IMR-90 (cell line): ENCODE measurements around the gene MGA.

Experiments
- BHLHE40 ChIP-seq: fragments of 150-350 bp; IDR thresholded peaks from 2 replicates; pipeline ENCODE4 v1.6.1; 2016; ENCODE audit warnings: mild to moderate bottlenecking, low read depth, low read length
- CEBPB ChIP-seq: IDR thresholded peaks from 2 replicates; pipeline ENCODE4 v1.6.1; 2012; ENCODE audit warnings: low read depth, low read length, improper control_type of control experiment
- CHD1 ChIP-seq: IDR thresholded peaks from 2 replicates; pipeline ENCODE4 v1.6.1; 2012; ENCODE audit warnings: low read depth, low read length, improper control_type of control experiment
- MAFK ChIP-seq: IDR thresholded peaks from 2 replicates; pipeline ENCODE4 v1.6.1; 2012; ENCODE audit warnings: low read depth, low read length, improper control_type of control experiment
- MAZ ChIP-seq: IDR thresholded peaks from 2 replicates; pipeline ENCODE4 v1.6.1; 2012; ENCODE audit warnings: low read depth, mild to moderate bottlenecking, low read length, improper control_type of control experiment, moderate library complexity, borderline replicate concordance
- MXI1 ChIP-seq: IDR thresholded peaks from 2 replicates; pipeline ENCODE4 v1.6.1; 2012; ENCODE audit warnings: low read depth, mild to moderate bottlenecking, low read length, moderate library complexity, borderline replicate concordance
- POLR2A ChIP-seq: IDR thresholded peaks from 2 replicates; pipeline ENCODE4 v1.6.1; 2012; ENCODE audit warnings: mild to moderate bottlenecking, low read depth, low read length
- RAD21 ChIP-seq: IDR thresholded peaks from 2 replicates; pipeline ENCODE4 v1.6.1; 2012; ENCODE audit warnings: low read length, improper control_type of control experiment
- RCOR1 ChIP-seq: IDR thresholded peaks from 2 replicates; pipeline ENCODE4 v1.6.1; 2012; ENCODE audit warnings: mild to moderate bottlenecking, low read length, improper control_type of control experiment; ENCODE audit not compliant: insufficient replicate concordance
- RFX5 ChIP-seq: IDR thresholded peaks from 2 replicates; pipeline ENCODE4 v1.8.0; 2012; ENCODE audit warnings: low read depth, mild to moderate bottlenecking, low read length, moderate library complexity
- SMC3 ChIP-seq: fragments of 150-350 bp; IDR thresholded peaks from 2 replicates; pipeline ENCODE4 v1.6.1; 2016; ENCODE audit warnings: low read depth, mild to moderate bottlenecking, antibody characterized with exemption, low read length, moderate library complexity
- TF ChIP-seq, protein P1 (sequence below): conservative IDR thresholded peaks from 2 replicates; pipeline ENCODE4 v1.5.1; 2012; ENCODE audit warnings: mild to moderate bottlenecking, low read depth, low read length, improper control_type of control experiment
- TF ChIP-seq, protein P2 (sequence below): fragments of 150-350 bp; IDR thresholded peaks from 2 replicates; pipeline ENCODE4 v1.6.1; 2016; ENCODE audit warnings: low read depth, mild to moderate bottlenecking, low read length, moderate library complexity, borderline replicate concordance
- TF ChIP-seq, protein P3 (sequence below): fragments of 150-350 bp; IDR thresholded peaks from 2 replicates; pipeline ENCODE4 v1.6.1; 2017; ENCODE audit warnings: mild to moderate bottlenecking, antibody characterized with exemption, low read length, low read depth

DNA sequence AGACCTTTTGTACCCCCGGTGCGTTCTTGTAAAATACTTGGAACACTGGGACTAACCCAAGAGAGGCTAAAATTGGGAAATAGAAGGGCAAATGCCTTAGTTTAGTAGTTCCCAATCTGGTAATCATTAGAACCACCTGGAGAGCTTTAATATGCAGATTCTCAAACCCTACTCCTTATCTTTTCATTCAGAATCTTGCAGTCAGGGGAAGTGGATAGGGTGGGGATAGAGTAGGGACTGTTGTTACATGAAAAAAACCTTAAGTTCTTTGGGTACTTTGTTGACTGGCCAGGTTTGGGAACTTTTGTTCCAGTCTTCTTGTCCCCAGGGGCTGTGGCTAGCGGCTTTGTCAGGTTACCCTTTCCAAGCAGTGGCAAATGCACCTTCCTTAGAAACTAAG is 130.0 kb downstream of the MGA start:
- TF ChIP-seq, protein P1, sequence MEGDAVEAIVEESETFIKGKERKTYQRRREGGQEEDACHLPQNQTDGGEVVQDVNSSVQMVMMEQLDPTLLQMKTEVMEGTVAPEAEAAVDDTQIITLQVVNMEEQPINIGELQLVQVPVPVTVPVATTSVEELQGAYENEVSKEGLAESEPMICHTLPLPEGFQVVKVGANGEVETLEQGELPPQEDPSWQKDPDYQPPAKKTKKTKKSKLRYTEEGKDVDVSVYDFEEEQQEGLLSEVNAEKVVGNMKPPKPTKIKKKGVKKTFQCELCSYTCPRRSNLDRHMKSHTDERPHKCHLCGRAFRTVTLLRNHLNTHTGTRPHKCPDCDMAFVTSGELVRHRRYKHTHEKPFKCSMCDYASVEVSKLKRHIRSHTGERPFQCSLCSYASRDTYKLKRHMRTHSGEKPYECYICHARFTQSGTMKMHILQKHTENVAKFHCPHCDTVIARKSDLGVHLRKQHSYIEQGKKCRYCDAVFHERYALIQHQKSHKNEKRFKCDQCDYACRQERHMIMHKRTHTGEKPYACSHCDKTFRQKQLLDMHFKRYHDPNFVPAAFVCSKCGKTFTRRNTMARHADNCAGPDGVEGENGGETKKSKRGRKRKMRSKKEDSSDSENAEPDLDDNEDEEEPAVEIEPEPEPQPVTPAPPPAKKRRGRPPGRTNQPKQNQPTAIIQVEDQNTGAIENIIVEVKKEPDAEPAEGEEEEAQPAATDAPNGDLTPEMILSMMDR = no peak
- TF ChIP-seq CHD1 (no peak), BHLHE40 (no peak), POLR2A (no peak), RCOR1 (no peak), MAFK (no peak), MXI1 (no peak), MAZ (no peak), RAD21 (no peak), RFX5 (no peak), CEBPB (no peak), SMC3 (no peak)
- TF ChIP-seq, protein P2, sequence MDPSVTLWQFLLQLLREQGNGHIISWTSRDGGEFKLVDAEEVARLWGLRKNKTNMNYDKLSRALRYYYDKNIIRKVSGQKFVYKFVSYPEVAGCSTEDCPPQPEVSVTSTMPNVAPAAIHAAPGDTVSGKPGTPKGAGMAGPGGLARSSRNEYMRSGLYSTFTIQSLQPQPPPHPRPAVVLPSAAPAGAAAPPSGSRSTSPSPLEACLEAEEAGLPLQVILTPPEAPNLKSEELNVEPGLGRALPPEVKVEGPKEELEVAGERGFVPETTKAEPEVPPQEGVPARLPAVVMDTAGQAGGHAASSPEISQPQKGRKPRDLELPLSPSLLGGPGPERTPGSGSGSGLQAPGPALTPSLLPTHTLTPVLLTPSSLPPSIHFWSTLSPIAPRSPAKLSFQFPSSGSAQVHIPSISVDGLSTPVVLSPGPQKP = no peak
- TF ChIP-seq, protein P3, sequence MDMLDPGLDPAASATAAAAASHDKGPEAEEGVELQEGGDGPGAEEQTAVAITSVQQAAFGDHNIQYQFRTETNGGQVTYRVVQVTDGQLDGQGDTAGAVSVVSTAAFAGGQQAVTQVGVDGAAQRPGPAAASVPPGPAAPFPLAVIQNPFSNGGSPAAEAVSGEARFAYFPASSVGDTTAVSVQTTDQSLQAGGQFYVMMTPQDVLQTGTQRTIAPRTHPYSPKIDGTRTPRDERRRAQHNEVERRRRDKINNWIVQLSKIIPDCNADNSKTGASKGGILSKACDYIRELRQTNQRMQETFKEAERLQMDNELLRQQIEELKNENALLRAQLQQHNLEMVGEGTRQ = no peak
